GM12878 (cell line): ENCODE measurements around the gene FAAP24. TPM values are rescaled to one million over a fixed set of nuclear protein-coding genes. Genes with fewer than 3 reads are reported as not detected.

Experiments
- BHLHE40 ChIP-seq, 2 experiments: fragments of 450-650 bp in 1 of 2; IDR thresholded peaks; 2 replicates each; pipeline ENCODE4 v1.6.1; 2011 to 2017; ENCODE audit warnings: low read depth in 2 of 2, borderline replicate concordance in 1 of 2, improper control_type of control experiment in 1 of 2, low read length in 1 of 2, mild to moderate bottlenecking in 1 of 2
- CEBPB ChIP-seq, 2 experiments: fragments of 150-350 bp in 1 of 2; IDR thresholded peaks; 2 replicates each; pipeline ENCODE4 v1.6.1; 2012 to 2014; ENCODE audit warnings: low read depth in 2 of 2, low read length in 2 of 2, borderline replicate concordance in 1 of 2, inconsistent platforms in 1 of 2
- DPF2 ChIP-seq: fragments of 450-650 bp; IDR thresholded peaks from 2 replicates; pipeline ENCODE4 v1.6.1; 2017; ENCODE audit warnings: mild to moderate bottlenecking
- HSF1 ChIP-seq: fragments of 150-350 bp; IDR thresholded peaks from 2 replicates; pipeline ENCODE4 v1.6.1; 2014; ENCODE audit warnings: mild to moderate bottlenecking, low read depth, low read length
- JUND ChIP-seq: IDR thresholded peaks from 2 replicates; pipeline ENCODE4 v1.6.1; 2012; ENCODE audit warnings: low read depth, mild to moderate bottlenecking, low read length, improper control_type of control experiment, moderate library complexity
- MTA3 ChIP-seq: IDR thresholded peaks from 2 replicates; pipeline ENCODE4 v1.6.1; 2012; ENCODE audit warnings: low read length, inconsistent platforms, borderline replicate concordance
- RELA ChIP-seq: fragments of 450-650 bp; IDR thresholded peaks from 2 replicates; pipeline ENCODE4 v1.8.0; 2014; ENCODE audit warnings: borderline replicate concordance; ENCODE audit not compliant: partially characterized antibody
- RELB ChIP-seq: fragments of 450-650 bp; IDR thresholded peaks from 2 replicates; pipeline ENCODE4 v1.6.1; 2017; ENCODE audit warnings: low read depth, mild to moderate bottlenecking, moderate library complexity
- SUPT20H ChIP-seq: IDR thresholded peaks from 2 replicates; pipeline ENCODE4 v1.6.1; 2011; ENCODE audit warnings: low read depth, mild to moderate bottlenecking, low read length, moderate library complexity, borderline replicate concordance; ENCODE audit not compliant: control insufficient read depth
- ZBTB4 ChIP-seq: fragments of 450-650 bp; formaldehyde crosslinking; IDR thresholded peaks from 2 replicates; pipeline ENCODE4 v1.4.0; 2022; ENCODE audit warnings: mild to moderate bottlenecking, moderate library complexity
- polyA plus RNA-seq, 11 experiments: library from polyadenylated mRNA; depleted of rRNA in 4 of 11; unstranded in 6 of 11; stranded (reverse) in 5 of 11; fragments of >200 nt; fragmentation: Nextera tagmentation in 4 of 11; fragmentation: Illumina TruSeq in 1 of 11; extraction: Ambion mirVana in 4 of 11; extraction: Trizol in 1 of 11; gene quantifications; 1 replicate in 1 of 11; 2 replicates in 10 of 11; pipeline versions ENCODE4 v1.2.1 to v1.2.3, GENCODE V29; 2011 to 2016; ENCODE audit warnings: inconsistent platforms in 2 of 11, missing spikeins in 2 of 11, low read depth in 1 of 11
- total RNA-seq, 4 experiments: library from RNA; depleted of rRNA in 3 of 4; stranded (reverse); fragments of >200 nt in 3 of 4; fragmentation: Illumina TruSeq in 1 of 4; extraction: Trizol in 1 of 4; gene quantifications; 2 replicates each; pipeline versions ENCODE4 v1.2.1 to v1.2.3, GENCODE V29; 2013 to 2021

Gene FAAP24
- total and polyA plus RNA-seq, 10 of the 15 experiments (the other 5 are each of a cell fraction or from before 2014, with no cell fraction given): 6.4 to 17.4 (median 9.9) TPM

GRCh38 chr19:32928806-32929205 lies 43.2 kb upstream of the FAAP24 start (continued):
- TF ChIP-seq RELB (no peak), SUPT20H (no peak), HSF1 (no peak), BHLHE40 (IDR thresholded peaks at IDR 0.05; ENCODE audit: borderline replicate concordance in 1 of 2, low read depth in 2 of 2, low read length in 1 of 2) (no peak), DPF2 (no peak), ZBTB4 (CRISPR knock-in tag) (no peak), CEBPB (IDR thresholded peaks at IDR 0.05; ENCODE audit: borderline replicate concordance in 1 of 2, low read depth in 2 of 2, low read length in 2 of 2) (no peak), JUND (no peak), MTA3 (no peak), RELA (no peak)
